GM19397 (cell line): Measurements from ENCODE around the gene ALMS1.
"Not testable (repeated sequence)": the region's sequence is repeated elsewhere in the genome, so short reads cannot be mapped to it uniquely, and the experiment has no call there.

Experiments
- ATAC-seq: cut with Tn5 transposase; IDR thresholded peaks from one replicate; pipeline ENCODE4 v1.9.1; 2021; ENCODE audit warnings: mild to moderate bottlenecking, moderate library complexity; ENCODE audit not compliant: unreplicated experiment

ALMS1 gene

GRCh38 chr2:73614997-73615396 lies 229.4 kb downstream of the ALMS1 start:
- no peak for ATAC-seq

- not testable (repeated sequence) for ATAC-seq
Measured at GRCh38 chr2:73619925-73620324, 234.3 kb downstream of the ALMS1 start.

- ATAC-seq: not testable (repeated sequence)
Measured at GRCh38 chr2:73624036-73624435, 238.4 kb downstream of the ALMS1 start.

GRCh38 chr2:73624625-73625024 lies 239.0 kb downstream of the ALMS1 start:
- ATAC-seq: not testable (repeated sequence)

GRCh38 chr2:73626237-73626636 lies 240.6 kb downstream of the ALMS1 start:
- ATAC-seq: not testable (repeated sequence)

- not testable (repeated sequence) for ATAC-seq
Measured at GRCh38 chr2:73628493-73628892, 242.9 kb downstream of the ALMS1 start.

- ATAC-seq: not testable (repeated sequence)
Measured at GRCh38 chr2:73630662-73631266, 245.1 kb downstream of the ALMS1 start.

- not testable (repeated sequence) for ATAC-seq
Measured at GRCh38 chr2:73636977-73637376, 251.3 kb downstream of the ALMS1 start.

- no peak for ATAC-seq
Measured at GRCh38 chr2:73638429-73638828, 252.8 kb downstream of the ALMS1 start.

GRCh38 chr2:73640511-73640911 lies 254.9 kb downstream of the ALMS1 start:
- no peak for ATAC-seq

GRCh38 chr2:73640946-73641766 lies 255.5 kb downstream of the ALMS1 start:
- no peak for ATAC-seq

GRCh38 chr2:73641767-73642062 lies 256.1 kb downstream of the ALMS1 start:
- ATAC-seq: no peak

- ATAC-seq: no peak
Measured at GRCh38 chr2:73642338-73643018, 256.8 kb downstream of the ALMS1 start, which contains the start of gene NAT8. NAT8 (minus strand) TSS chr2:73642422; CDS start chr2:73641628, 794 bp downstream.

- ATAC-seq: not testable (repeated sequence)
Measured at GRCh38 chr2:73647690-73648089, 262.1 kb downstream of the ALMS1 start.

GRCh38 chr2:73651591-73652230 lies 266.1 kb downstream of the ALMS1 start:
- no peak for ATAC-seq

- ATAC-seq: no peak
Measured at GRCh38 chr2:73652348-73652747, 266.7 kb downstream of the ALMS1 start.

- ATAC-seq: no peak
Measured at GRCh38 chr2:73654175-73654574, 268.5 kb downstream of the ALMS1 start.
